K562 (cell line): ENCODE measurements around the gene EYA3. TPM values are rescaled to one million over a fixed set of nuclear protein-coding genes. Genes with fewer than 3 reads are reported as not detected.

ENCODE experiments used
- BCOR ChIP-seq: fragments of 450-650 bp; IDR thresholded peaks from 2 replicates; pipeline ENCODE4 v1.6.1; 2016
- CBFB ChIP-seq: sonication (generic); formaldehyde crosslinking; IDR thresholded peaks from 2 replicates; pipeline ENCODE4 v1.4.0; 2020; ENCODE audit warnings: mild to moderate bottlenecking, missing genetic modification reagents
- ETV1 ChIP-seq: fragments of 450-650 bp; conservative IDR thresholded peaks from 2 replicates; pipeline ENCODE4 v1.6.1; 2016; ENCODE audit warnings: missing genetic modification characterization, control low read depth, low read depth, missing compliant biosample characterization
- HDAC1 ChIP-seq, 2 experiments: fragments of 450-650 bp; IDR thresholded peaks; 2 replicates each; pipeline ENCODE4 v1.6.1; 2016 to 2017; ENCODE audit warnings: inconsistent platforms in 1 of 2, mild to moderate bottlenecking in 1 of 2, moderate library complexity in 1 of 2
- IRF2 ChIP-seq: sonication (generic); formaldehyde crosslinking; IDR thresholded peaks from 2 replicates; pipeline ENCODE4 v1.8.1; 2022; ENCODE audit warnings: mild to moderate bottlenecking, missing genetic modification reagents
- MAFF ChIP-seq: IDR thresholded peaks from 2 replicates; pipeline ENCODE4 v1.6.1; 2012; ENCODE audit warnings: low read length, improper control_type of control experiment
- MED1 ChIP-seq: sonication (generic); formaldehyde crosslinking; IDR thresholded peaks from 2 replicates; pipeline ENCODE4 v1.8.1; 2023; ENCODE audit warnings: missing genetic modification reagents, borderline replicate concordance
- RAD21 ChIP-seq, 2 experiments: fragments of 250-450 bp in 1 of 2; fragments of 450-650 bp in 1 of 2; sonication (Bioruptor Pico) in 1 of 2; formaldehyde crosslinking in 1 of 2; IDR thresholded peaks in 1 of 2; conservative IDR thresholded peaks in 1 of 2; 2 replicates each; pipeline versions ENCODE4 v1.4.0 to v1.8.0; 2020 to 2022; ENCODE audit warnings: mild to moderate bottlenecking in 2 of 2, moderate library complexity in 1 of 2
- SAP30 ChIP-seq: fragments of 200-600 bp; sonication (generic); IDR thresholded peaks from 2 replicates; pipeline ENCODE4 v1.6.1; 2012; ENCODE audit warnings: borderline replicate concordance, low read depth, mild to moderate bottlenecking, moderate library complexity, low read length, control low read depth, inconsistent platforms; ENCODE audit not compliant: insufficient read depth, poor library complexity, severe bottlenecking
- ZNF12 ChIP-seq: sonication (generic); formaldehyde crosslinking; IDR thresholded peaks from 2 replicates; pipeline ENCODE4 v1.4.0; 2020; ENCODE audit warnings: mild to moderate bottlenecking, missing genetic modification reagents
- ZNF253 ChIP-seq: fragments of 250-450 bp; sonication (Bioruptor Pico); conservative IDR thresholded peaks from 2 replicates; pipeline ENCODE4 v1.6.1; 2021; ENCODE audit warnings: mild to moderate bottlenecking
- ZNF57 ChIP-seq: fragments of 450-650 bp; formaldehyde crosslinking; IDR thresholded peaks from 2 replicates; pipeline ENCODE4 v1.4.0; 2020; ENCODE audit warnings: mild to moderate bottlenecking, moderate library complexity
- ZNF584 ChIP-seq: fragments of 200-800 bp; sonication (Bioruptor generic); IDR thresholded peaks from 2 replicates; pipeline ENCODE4 v1.6.1; 2016; ENCODE audit warnings: low read depth, mild to moderate bottlenecking, missing genetic modification characterization, missing compliant biosample characterization
- ZNF589 ChIP-seq: fragments of 200-800 bp; sonication (Bioruptor generic); IDR thresholded peaks from 2 replicates; pipeline ENCODE4 v1.6.1; 2016; ENCODE audit warnings: low read depth, missing genetic modification characterization, missing compliant biosample characterization
- ZNF699 ChIP-seq: fragments of 250-450 bp; sonication (Bioruptor Pico); IDR thresholded peaks from 2 replicates; pipeline ENCODE4 v1.8.0; 2021; ENCODE audit warnings: mild to moderate bottlenecking, moderate library complexity; ENCODE audit not compliant: insufficient replicate concordance
- polyA plus RNA-seq, 8 experiments: library from polyadenylated mRNA; depleted of rRNA in 4 of 8; stranded (reverse) in 5 of 8; unstranded in 3 of 8; fragments of >200 nt; fragmentation: Nextera tagmentation in 2 of 8; fragmentation: Illumina TruSeq in 1 of 8; extraction: Ambion mirVana in 2 of 8; extraction: Trizol in 1 of 8; gene quantifications; 2 replicates each; pipeline versions ENCODE4 v1.2.1 to v1.2.3, GENCODE V29; 2011 to 2014; ENCODE audit warnings: inconsistent platforms in 1 of 8, missing spikeins in 1 of 8
- total RNA-seq, 7 experiments: library from RNA; depleted of rRNA in 6 of 7; stranded (reverse); fragments of >200 nt in 6 of 7; fragmentation: Illumina TruSeq in 2 of 7; extraction: Trizol in 2 of 7; gene quantifications; 2 replicates each; pipeline versions ENCODE4 v1.2.1 to v1.2.3, GENCODE V29; 2011 to 2021; ENCODE audit warnings: low replicate concordance in 1 of 7
- TF ChIP-seq, protein P1 (sequence below): sonication (generic); formaldehyde crosslinking; IDR thresholded peaks from 2 replicates; pipeline ENCODE4 v1.8.0; 2022; ENCODE audit warnings: missing genetic modification reagents, mild to moderate bottlenecking, moderate library complexity, borderline replicate concordance
- TF ChIP-seq, protein P2 (sequence below): fragments of 450-650 bp; IDR thresholded peaks from 2 replicates; pipeline ENCODE4 v1.7.1; 2018; ENCODE audit warnings: mild to moderate bottlenecking, low read depth; ENCODE audit not compliant: partially characterized antibody
- TF ChIP-seq, protein P3 (sequence below): IDR thresholded peaks from 2 replicates; pipeline ENCODE4 v1.6.1; 2016; ENCODE audit warnings: missing genetic modification characterization, missing compliant biosample characterization
- TF ChIP-seq, protein P4 (sequence below): fragments of 450-650 bp; formaldehyde crosslinking; IDR thresholded peaks from 2 replicates; pipeline ENCODE4 v1.4.0; 2020; ENCODE audit warnings: mild to moderate bottlenecking, moderate library complexity
- TF ChIP-seq, protein P5 (sequence below): sonication (generic); formaldehyde crosslinking; IDR thresholded peaks from 2 replicates; pipeline ENCODE4 v1.8.1; 2022; ENCODE audit warnings: missing genetic modification reagents

Gene EYA3
- total and polyA plus RNA-seq, 9 of the 15 experiments (the other 6 are each of a cell fraction or from before 2014, with no cell fraction given), result 21.7 to 64.0 (median 43.6) TPM

DNA sequence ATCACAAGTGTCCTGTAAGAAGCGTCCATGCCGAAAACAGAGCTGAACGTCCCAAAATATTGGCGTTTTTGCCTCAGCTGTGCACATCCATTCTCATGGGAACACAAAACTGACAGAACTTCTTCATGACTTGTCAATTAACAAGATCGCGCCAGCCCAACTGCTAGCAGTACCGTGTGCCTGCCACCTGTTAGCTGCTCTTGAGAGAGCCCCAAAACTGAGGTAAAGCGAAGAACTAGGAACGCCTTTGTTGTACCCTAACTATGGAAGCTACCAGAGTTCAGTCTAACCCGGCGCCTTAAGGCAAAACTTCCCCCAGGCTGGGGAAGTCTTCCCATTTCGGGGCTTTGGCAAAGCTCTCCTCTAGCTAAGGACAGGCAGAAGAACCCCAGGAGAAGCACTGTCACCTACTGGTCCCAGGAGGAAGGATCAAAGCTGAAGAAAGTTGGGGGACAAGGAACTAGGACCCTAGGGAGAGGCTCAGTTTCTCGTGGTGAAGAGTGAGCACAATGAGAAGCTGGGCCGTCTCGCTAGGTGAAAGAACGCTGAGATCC is 719 bp downstream of the EYA3 start (continued):
- TF ChIP-seq ZNF584 (CRISPR knock-in tag) (no peak), SAP30 (no peak), ZNF699 (no peak), IRF2 (no peak), MAFF (no peak), ZNF589 (no peak), MED1 (CRISPR knock-in tag) (no peak), ZNF12 (CRISPR knock-in tag) (peak; percentile 42; the same call in 1 of the 2 replicates), ZNF57 (CRISPR knock-in tag) (no peak), RAD21 (CRISPR knock-in tag; conservative IDR thresholded peaks at IDR 0.05 in 1 of 2, IDR thresholded peaks at IDR 0.05 in 1 of 2) (peak; percentile 50 to 65), ZNF253 (CRISPR knock-in tag) (no peak), ETV1 (no peak), CBFB (CRISPR knock-in tag) (no peak), BCOR (no peak), HDAC1 (IDR thresholded peaks at IDR 0.05) (no peak)
- TF ChIP-seq, protein P1, sequence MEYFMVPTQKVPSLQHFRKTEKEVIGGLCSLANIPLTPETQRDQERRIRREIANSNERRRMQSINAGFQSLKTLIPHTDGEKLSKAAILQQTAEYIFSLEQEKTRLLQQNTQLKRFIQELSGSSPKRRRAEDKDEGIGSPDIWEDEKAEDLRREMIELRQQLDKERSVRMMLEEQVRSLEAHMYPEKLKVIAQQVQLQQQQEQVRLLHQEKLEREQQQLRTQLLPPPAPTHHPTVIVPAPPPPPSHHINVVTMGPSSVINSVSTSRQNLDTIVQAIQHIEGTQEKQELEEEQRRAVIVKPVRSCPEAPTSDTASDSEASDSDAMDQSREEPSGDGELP (CRISPR knock-in tag), result peak; percentile 35; the same call in 1 of the 2 replicates
- TF ChIP-seq, protein P2, sequence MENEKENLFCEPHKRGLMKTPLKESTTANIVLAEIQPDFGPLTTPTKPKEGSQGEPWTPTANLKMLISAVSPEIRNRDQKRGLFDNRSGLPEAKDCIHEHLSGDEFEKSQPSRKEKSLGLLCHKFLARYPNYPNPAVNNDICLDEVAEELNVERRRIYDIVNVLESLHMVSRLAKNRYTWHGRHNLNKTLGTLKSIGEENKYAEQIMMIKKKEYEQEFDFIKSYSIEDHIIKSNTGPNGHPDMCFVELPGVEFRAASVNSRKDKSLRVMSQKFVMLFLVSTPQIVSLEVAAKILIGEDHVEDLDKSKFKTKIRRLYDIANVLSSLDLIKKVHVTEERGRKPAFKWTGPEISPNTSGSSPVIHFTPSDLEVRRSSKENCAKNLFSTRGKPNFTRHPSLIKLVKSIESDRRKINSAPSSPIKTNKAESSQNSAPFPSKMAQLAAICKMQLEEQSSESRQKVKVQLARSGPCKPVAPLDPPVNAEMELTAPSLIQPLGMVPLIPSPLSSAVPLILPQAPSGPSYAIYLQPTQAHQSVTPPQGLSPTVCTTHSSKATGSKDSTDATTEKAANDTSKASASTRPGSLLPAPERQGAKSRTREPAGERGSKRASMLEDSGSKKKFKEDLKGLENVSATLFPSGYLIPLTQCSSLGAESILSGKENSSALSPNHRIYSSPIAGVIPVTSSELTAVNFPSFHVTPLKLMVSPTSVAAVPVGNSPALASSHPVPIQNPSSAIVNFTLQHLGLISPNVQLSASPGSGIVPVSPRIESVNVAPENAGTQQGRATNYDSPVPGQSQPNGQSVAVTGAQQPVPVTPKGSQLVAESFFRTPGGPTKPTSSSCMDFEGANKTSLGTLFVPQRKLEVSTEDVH, result no peak
- TF ChIP-seq, protein P3, sequence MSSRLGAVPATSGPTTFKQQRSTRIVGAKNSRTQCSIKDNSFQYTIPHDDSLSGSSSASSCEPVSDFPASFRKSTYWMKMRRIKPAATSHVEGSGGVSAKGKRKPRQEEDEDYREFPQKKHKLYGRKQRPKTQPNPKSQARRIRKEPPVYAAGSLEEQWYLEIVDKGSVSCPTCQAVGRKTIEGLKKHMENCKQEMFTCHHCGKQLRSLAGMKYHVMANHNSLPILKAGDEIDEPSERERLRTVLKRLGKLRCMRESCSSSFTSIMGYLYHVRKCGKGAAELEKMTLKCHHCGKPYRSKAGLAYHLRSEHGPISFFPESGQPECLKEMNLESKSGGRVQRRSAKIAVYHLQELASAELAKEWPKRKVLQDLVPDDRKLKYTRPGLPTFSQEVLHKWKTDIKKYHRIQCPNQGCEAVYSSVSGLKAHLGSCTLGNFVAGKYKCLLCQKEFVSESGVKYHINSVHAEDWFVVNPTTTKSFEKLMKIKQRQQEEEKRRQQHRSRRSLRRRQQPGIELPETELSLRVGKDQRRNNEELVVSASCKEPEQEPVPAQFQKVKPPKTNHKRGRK, result no peak
- TF ChIP-seq, protein P4, sequence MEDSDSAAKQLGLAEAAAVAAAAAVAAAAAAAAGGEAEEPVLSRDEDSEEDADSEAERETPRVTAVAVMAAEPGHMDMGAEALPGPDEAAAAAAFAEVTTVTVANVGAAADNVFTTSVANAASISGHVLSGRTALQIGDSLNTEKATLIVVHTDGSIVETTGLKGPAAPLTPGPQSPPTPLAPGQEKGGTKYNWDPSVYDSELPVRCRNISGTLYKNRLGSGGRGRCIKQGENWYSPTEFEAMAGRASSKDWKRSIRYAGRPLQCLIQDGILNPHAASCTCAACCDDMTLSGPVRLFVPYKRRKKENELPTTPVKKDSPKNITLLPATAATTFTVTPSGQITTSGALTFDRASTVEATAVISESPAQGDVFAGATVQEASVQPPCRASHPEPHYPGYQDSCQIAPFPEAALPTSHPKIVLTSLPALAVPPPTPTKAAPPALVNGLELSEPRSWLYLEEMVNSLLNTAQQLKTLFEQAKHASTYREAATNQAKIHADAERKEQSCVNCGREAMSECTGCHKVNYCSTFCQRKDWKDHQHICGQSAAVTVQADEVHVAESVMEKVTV (CRISPR knock-in tag), result peak; percentile 71
- TF ChIP-seq, protein P5, sequence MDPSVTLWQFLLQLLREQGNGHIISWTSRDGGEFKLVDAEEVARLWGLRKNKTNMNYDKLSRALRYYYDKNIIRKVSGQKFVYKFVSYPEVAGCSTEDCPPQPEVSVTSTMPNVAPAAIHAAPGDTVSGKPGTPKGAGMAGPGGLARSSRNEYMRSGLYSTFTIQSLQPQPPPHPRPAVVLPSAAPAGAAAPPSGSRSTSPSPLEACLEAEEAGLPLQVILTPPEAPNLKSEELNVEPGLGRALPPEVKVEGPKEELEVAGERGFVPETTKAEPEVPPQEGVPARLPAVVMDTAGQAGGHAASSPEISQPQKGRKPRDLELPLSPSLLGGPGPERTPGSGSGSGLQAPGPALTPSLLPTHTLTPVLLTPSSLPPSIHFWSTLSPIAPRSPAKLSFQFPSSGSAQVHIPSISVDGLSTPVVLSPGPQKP, result no peak
